GM18861 (cell line): ENCODE data around the gene HOTAIR.

Source experiments
- ATAC-seq: cut with Tn5 transposase; IDR thresholded peaks from one replicate; pipeline ENCODE4 v1.9.1; 2021; ENCODE audit not compliant: unreplicated experiment

The HOTAIR gene

GRCh38 chr12:53948650-53949593 lies 25.8 kb downstream of the HOTAIR start:
- no peak for ATAC-seq

GRCh38 chr12:53947743-53948142 lies 27.0 kb downstream of the HOTAIR start:
- ATAC-seq, result no peak

GRCh38 chr12:53944907-53945847 lies 29.6 kb downstream of the HOTAIR start:
- ATAC-seq, result no peak

- ATAC-seq, result no peak
Measured at GRCh38 chr12:53944209-53944608, 30.5 kb downstream of the HOTAIR start.

GRCh38 chr12:53942467-53942997 lies 32.2 kb downstream of the HOTAIR start:
- no peak for ATAC-seq

- ATAC-seq, result no peak
Measured at GRCh38 chr12:53941750-53942149, 33.0 kb downstream of the HOTAIR start.

GRCh38 chr12:53941187-53941586 lies 33.6 kb downstream of the HOTAIR start:
- ATAC-seq, result no peak

GRCh38 chr12:53940443-53941014 lies 34.2 kb downstream of the HOTAIR start:
- no peak for ATAC-seq

- no peak for ATAC-seq
Measured at GRCh38 chr12:53939141-53940108, 35.3 kb downstream of the HOTAIR start.

GRCh38 chr12:53938326-53939140 lies 36.2 kb downstream of the HOTAIR start, which contains the start of gene HOXC13:
Gene HOXC13, plus strand, starts transcription at chr12:53938831. Its CDS starts 76 bp downstream, at chr12:53938907.
- no peak for ATAC-seq

GRCh38 chr12:53937596-53938325 lies 37.0 kb downstream of the HOTAIR start:
- no peak for ATAC-seq

- ATAC-seq, result no peak
Measured at GRCh38 chr12:53937099-53937498, 37.7 kb downstream of the HOTAIR start.

- ATAC-seq, result no peak
Measured at GRCh38 chr12:53935383-53936341, 39.1 kb downstream of the HOTAIR start.

GRCh38 chr12:53932915-53933314 lies 41.8 kb downstream of the HOTAIR start:
- ATAC-seq, result no peak

GRCh38 chr12:53931844-53932581 lies 42.7 kb downstream of the HOTAIR start:
- no peak for ATAC-seq

GRCh38 chr12:53930591-53931255 lies 44.0 kb downstream of the HOTAIR start:
- ATAC-seq, result no peak
